IMR-90 (cell line): ENCODE measurements around the gene DNAH8. TPM values are rescaled to one million over a fixed set of nuclear protein-coding genes. Genes with fewer than 3 reads are reported as not detected.

Experiments
- ATAC-seq: fragments of 200-7000 bp; cut with Tn5 transposase; 2 replicates; pipeline ENCODE4 v1.9.1; 2020; ENCODE audit warnings: low read depth, mild to moderate bottlenecking, moderate library complexity
- BruUV-seq: library from RNA; stranded (reverse); fragments of 400-500 nt; replicated peaks from 2 replicates; lab custom pipeline; 2021; lab: Mats Ljungman, UMichigan
- CTCF ChIA-PET: fragments of 300-600 bp; formaldehyde crosslinking; extraction: SDS; loops from one replicate; lab custom pipeline; 2021; ENCODE audit warnings: antibody characterized with exemption; lab: Yijun Ruan, JAX
- POLR2A ChIA-PET: fragments of 300-600 bp; sonication (Branson Sonifier 250); formaldehyde crosslinking; loops from one replicate; lab custom pipeline; 2022; ENCODE audit warnings: antibody characterized with exemption; ENCODE audit not compliant: unreplicated experiment; lab: Charles Lee
- DNase-seq: peaks from one replicate; pipeline ENCODE4 v3.0.0; 2013
- H2AFZ ChIP-seq: replicated peaks from 2 replicates; pipeline ENCODE3; 2013; ENCODE audit warnings: low read length, mild to moderate bottlenecking; ENCODE audit not compliant: poor library complexity
- H2AK5ac ChIP-seq: 2 replicates; pipeline ENCODE4 v1.6.1; 2013; ENCODE audit warnings: low read depth, low read length, inconsistent platforms
- H2AK9ac ChIP-seq: replicated peaks from 2 replicates; pipeline ENCODE3; 2013; ENCODE audit warnings: mild to moderate bottlenecking, low read depth, low read length, moderate library complexity; ENCODE audit not compliant: poor library complexity
- H2BK120ac ChIP-seq: 2 replicates; pipeline ENCODE4 v1.6.1; 2013; ENCODE audit warnings: low read depth, low read length, inconsistent platforms
- H2BK15ac ChIP-seq: 3 replicates; pipeline ENCODE4 v1.6.1; 2013; ENCODE audit warnings: low read depth, low read length, inconsistent platforms
- H2BK20ac ChIP-seq: 2 replicates; pipeline ENCODE4 v1.6.1; 2013; ENCODE audit warnings: low read depth, mild to moderate bottlenecking, inconsistent platforms, low read length, moderate library complexity
- H2BK5ac ChIP-seq: 2 replicates; pipeline ENCODE4 v1.6.1; 2013; ENCODE audit warnings: mild to moderate bottlenecking, low read depth, low read length, inconsistent platforms; ENCODE audit not compliant: poor library complexity, severe bottlenecking
- H3K14ac ChIP-seq: replicated peaks from 2 replicates; pipeline ENCODE4 v1.6.1; 2013; ENCODE audit warnings: low read depth, low read length, inconsistent platforms
- H3K18ac ChIP-seq: 2 replicates; pipeline ENCODE4 v1.6.1; 2013; ENCODE audit warnings: low read depth, low read length, control low read depth
- H3K23ac ChIP-seq: 2 replicates; pipeline ENCODE4 v1.6.1; 2013; ENCODE audit warnings: low read depth, low read length, inconsistent platforms
- H3K27ac ChIP-seq: 2 replicates; pipeline ENCODE4 v1.5.1; 2013; ENCODE audit warnings: mild to moderate bottlenecking, control low read depth, low read length; ENCODE audit not compliant: insufficient read depth
- H3K27me3 ChIP-seq: 2 replicates; pipeline ENCODE4 v1.6.1; 2013; ENCODE audit warnings: low read length; ENCODE audit not compliant: control insufficient read depth, insufficient read depth
- H3K36me3 ChIP-seq: 2 replicates; pipeline ENCODE4 v1.6.1; 2013; ENCODE audit warnings: low read length, mixed read lengths; ENCODE audit not compliant: control insufficient read depth, insufficient read depth
- H3K4ac ChIP-seq: 2 replicates; pipeline ENCODE4 v1.6.1; 2013; ENCODE audit warnings: low read depth, low read length, inconsistent platforms
- H3K4me1 ChIP-seq: 2 replicates; pipeline ENCODE4 v1.6.1; 2013; ENCODE audit warnings: low read length, mixed read lengths; ENCODE audit not compliant: control insufficient read depth, insufficient read depth
- H3K4me2 ChIP-seq: 2 replicates; pipeline ENCODE4 v1.6.1; 2013; ENCODE audit warnings: low read depth, mild to moderate bottlenecking, control low read depth, low read length, moderate library complexity
- H3K4me3 ChIP-seq: 2 replicates; pipeline ENCODE4 v1.5.1; 2013; ENCODE audit warnings: low read depth, mild to moderate bottlenecking, control low read depth, low read length, moderate library complexity; ENCODE audit not compliant: insufficient read depth
- H3K56ac ChIP-seq: 2 replicates; pipeline ENCODE4 v1.6.1; 2013; ENCODE audit warnings: low read length, inconsistent platforms; ENCODE audit not compliant: insufficient read depth; ENCODE audit errors: extremely low read depth
- H3K79me1 ChIP-seq, 2 experiments: 2 replicates each; pipeline ENCODE4 v1.6.1; 2013; ENCODE audit warnings: low read length in 2 of 2, inconsistent platforms in 1 of 2, low read depth in 1 of 2
- H3K9ac ChIP-seq: 2 replicates; pipeline ENCODE4 v1.6.1; 2013; ENCODE audit warnings: low read depth, low read length, control low read depth
- H3K9me1 ChIP-seq: 2 replicates; pipeline ENCODE4 v1.6.1; 2013; ENCODE audit warnings: low read length, inconsistent platforms; ENCODE audit not compliant: insufficient read depth
- H3K9me3 ChIP-seq: 2 replicates; pipeline ENCODE4 v1.6.1; 2013; ENCODE audit warnings: low read length; ENCODE audit not compliant: control insufficient read depth, insufficient read depth
- H4K20me1 ChIP-seq: 2 replicates; pipeline ENCODE4 v1.6.1; 2013; ENCODE audit warnings: low read length, inconsistent platforms; ENCODE audit not compliant: insufficient read depth
- H4K5ac ChIP-seq: 2 replicates; pipeline ENCODE4 v1.6.1; 2013; ENCODE audit warnings: mild to moderate bottlenecking, low read depth, low read length, control low read depth
- H4K8ac ChIP-seq, 2 experiments: 2 replicates each; pipeline ENCODE4 v1.6.1; 2013; ENCODE audit warnings: low read depth in 2 of 2, low read length in 2 of 2, control low read depth in 1 of 2, inconsistent platforms in 1 of 2
- H4K91ac ChIP-seq: 2 replicates; pipeline ENCODE4 v1.6.1; 2013; ENCODE audit warnings: low read depth, low read length, inconsistent platforms; ENCODE audit not compliant: insufficient read depth
- BHLHE40 ChIP-seq: fragments of 150-350 bp; IDR thresholded peaks from 2 replicates; pipeline ENCODE4 v1.6.1; 2016; ENCODE audit warnings: mild to moderate bottlenecking, low read depth, low read length
- CEBPB ChIP-seq: IDR thresholded peaks from 2 replicates; pipeline ENCODE4 v1.6.1; 2012; ENCODE audit warnings: low read depth, low read length, improper control_type of control experiment
- MAFK ChIP-seq: IDR thresholded peaks from 2 replicates; pipeline ENCODE4 v1.6.1; 2012; ENCODE audit warnings: low read depth, low read length, improper control_type of control experiment
- MAZ ChIP-seq: IDR thresholded peaks from 2 replicates; pipeline ENCODE4 v1.6.1; 2012; ENCODE audit warnings: low read depth, mild to moderate bottlenecking, low read length, improper control_type of control experiment, moderate library complexity, borderline replicate concordance
- MXI1 ChIP-seq: IDR thresholded peaks from 2 replicates; pipeline ENCODE4 v1.6.1; 2012; ENCODE audit warnings: low read depth, mild to moderate bottlenecking, low read length, moderate library complexity, borderline replicate concordance
- NFE2L2 ChIP-seq: fragments of 150-350 bp; IDR thresholded peaks from 2 replicates; pipeline ENCODE4 v1.6.1; 2016; ENCODE audit warnings: low read depth, mild to moderate bottlenecking, low read length
- POLR2A ChIP-seq: IDR thresholded peaks from 2 replicates; pipeline ENCODE4 v1.6.1; 2012; ENCODE audit warnings: mild to moderate bottlenecking, low read depth, low read length
- RCOR1 ChIP-seq: IDR thresholded peaks from 2 replicates; pipeline ENCODE4 v1.6.1; 2012; ENCODE audit warnings: mild to moderate bottlenecking, low read length, improper control_type of control experiment; ENCODE audit not compliant: insufficient replicate concordance
- RFX5 ChIP-seq: IDR thresholded peaks from 2 replicates; pipeline ENCODE4 v1.8.0; 2012; ENCODE audit warnings: low read depth, mild to moderate bottlenecking, low read length, moderate library complexity
- SMC3 ChIP-seq: fragments of 150-350 bp; IDR thresholded peaks from 2 replicates; pipeline ENCODE4 v1.6.1; 2016; ENCODE audit warnings: low read depth, mild to moderate bottlenecking, antibody characterized with exemption, low read length, moderate library complexity
- USF2 ChIP-seq: fragments of 150-350 bp; IDR thresholded peaks from 2 replicates; pipeline ENCODE4 v1.6.1; 2017; ENCODE audit warnings: mild to moderate bottlenecking, antibody characterized with exemption, low read length, low read depth
- WGBS, 2 experiments: methylation state at CpG; one replicate each; pipeline versions ENCODE4 v1.1.5 to v1.1.7; 2013; ENCODE audit warnings: missing lambda C conversion rate in 2 of 2; ENCODE audit not compliant: insufficient read length in 1 of 2; ENCODE audit errors: extremely low coverage in 2 of 2; 5-methylcytosine and 5-hydroxymethylcytosine counted together
- dilution Hi-C: fragments of 300-500 bp; cut with HindIII; formaldehyde crosslinking; loops from one replicate; pipeline ENCODE4 v1.14.3; 2018; ENCODE audit warnings: low sequenced_read_pairs; ENCODE audit not compliant: unreplicated experiment
- in situ Hi-C: fragments of 300-500 bp; cut with MboI; formaldehyde crosslinking; loops from 3 replicates; pipeline ENCODE4 v1.14.3; 2019; ENCODE audit warnings: low sequenced_read_pairs, inconsistent platforms, mixed read lengths
- intact Hi-C: fragments of 100-400 bp; cut with micrococcal nuclease; formaldehyde crosslinking; loops from 2 replicates; pipeline ENCODE4 v1.10.0; 2022
- polyA plus RNA-seq, 3 experiments: library from polyadenylated mRNA; depleted of rRNA; stranded (reverse); fragments of >200 nt; gene quantifications; 2 replicates each; pipeline ENCODE4 v1.2.3, GENCODE V29; 2012; ENCODE audit warnings: low replicate concordance in 1 of 3
- total RNA-seq: library from RNA; depleted of rRNA; stranded (reverse); fragments of >200 nt; gene quantifications from 2 replicates; pipeline ENCODE4 v1.2.3, GENCODE V29; 2012
- TF ChIP-seq, protein P1 (sequence below): conservative IDR thresholded peaks from 2 replicates; pipeline ENCODE4 v1.5.1; 2012; ENCODE audit warnings: mild to moderate bottlenecking, low read depth, low read length, improper control_type of control experiment

DNAH8 gene
- total and polyA plus RNA-seq, 2 of the 4 experiments (the other 2 are of a cell fraction) = not detected

DNA sequence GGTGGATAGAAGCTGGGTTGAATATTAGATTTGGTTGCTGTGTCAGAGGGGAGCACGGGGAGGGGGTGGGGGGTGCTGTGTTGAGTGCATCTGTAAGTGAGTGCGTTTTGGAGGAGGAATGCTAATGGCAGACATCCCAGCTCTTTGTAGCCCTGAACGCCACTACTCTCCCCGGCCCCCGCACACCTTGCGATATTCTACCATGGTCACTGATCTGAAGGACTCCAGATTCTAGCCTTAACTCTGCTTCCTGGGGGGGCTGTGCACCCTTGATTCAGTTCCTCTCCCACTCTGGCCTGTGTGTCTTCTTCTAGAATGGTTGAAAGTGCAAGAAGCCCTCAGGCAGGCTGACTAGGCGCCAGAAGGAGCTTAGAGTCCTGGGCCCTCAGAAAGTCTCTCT lies 340.6 kb downstream of the DNAH8 start:
- H4K5ac ChIP-seq = no peak overlapping the region
- H4K8ac ChIP-seq = no peak overlapping the region
- no peak overlapping the region for H3K27ac ChIP-seq
- H2AK9ac ChIP-seq = no peak overlapping the region
- no TSS peak for BruUV-seq
- no peaks in the 10 kb centered on the region for H3K9me1 ChIP-seq
- H3K56ac ChIP-seq = no peak overlapping the region
- H2AFZ ChIP-seq = no peak overlapping the region
- H3K27me3 ChIP-seq = peaks cover 10% of the 10 kb centered on the region
- no peaks in the 10 kb centered on the region for H3K4me1 ChIP-seq
- no peak overlapping the region for H2BK20ac ChIP-seq
- H2BK5ac ChIP-seq = no peak overlapping the region
- in situ Hi-C loops = no loop called here
- no peak overlapping the region for H3K9ac ChIP-seq
- H3K4me3 ChIP-seq = no peak overlapping the region
- CTCF ChIA-PET = interaction anchor here (1.0 kb wide), 1 partner anchor 47 kb away, joined by 3 read pairs; no protein-coding TSS in a partner anchor
- no peak overlapping the region for H3K18ac ChIP-seq
- no CpG with 5 or more reads among the region's 7 CpGs for WGBS, 2 experiments
- TF ChIP-seq BHLHE40 = no peak
- no peak for TF ChIP-seq MAFK
- no peak for TF ChIP-seq NFE2L2
- TF ChIP-seq USF2 = no peak
- no peak for TF ChIP-seq MXI1
- no peak for TF ChIP-seq RFX5
- no peak for TF ChIP-seq SMC3
- TF ChIP-seq RCOR1 = no peak
- no peak for TF ChIP-seq POLR2A
- TF ChIP-seq, protein P1, sequence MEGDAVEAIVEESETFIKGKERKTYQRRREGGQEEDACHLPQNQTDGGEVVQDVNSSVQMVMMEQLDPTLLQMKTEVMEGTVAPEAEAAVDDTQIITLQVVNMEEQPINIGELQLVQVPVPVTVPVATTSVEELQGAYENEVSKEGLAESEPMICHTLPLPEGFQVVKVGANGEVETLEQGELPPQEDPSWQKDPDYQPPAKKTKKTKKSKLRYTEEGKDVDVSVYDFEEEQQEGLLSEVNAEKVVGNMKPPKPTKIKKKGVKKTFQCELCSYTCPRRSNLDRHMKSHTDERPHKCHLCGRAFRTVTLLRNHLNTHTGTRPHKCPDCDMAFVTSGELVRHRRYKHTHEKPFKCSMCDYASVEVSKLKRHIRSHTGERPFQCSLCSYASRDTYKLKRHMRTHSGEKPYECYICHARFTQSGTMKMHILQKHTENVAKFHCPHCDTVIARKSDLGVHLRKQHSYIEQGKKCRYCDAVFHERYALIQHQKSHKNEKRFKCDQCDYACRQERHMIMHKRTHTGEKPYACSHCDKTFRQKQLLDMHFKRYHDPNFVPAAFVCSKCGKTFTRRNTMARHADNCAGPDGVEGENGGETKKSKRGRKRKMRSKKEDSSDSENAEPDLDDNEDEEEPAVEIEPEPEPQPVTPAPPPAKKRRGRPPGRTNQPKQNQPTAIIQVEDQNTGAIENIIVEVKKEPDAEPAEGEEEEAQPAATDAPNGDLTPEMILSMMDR = no peak
- TF ChIP-seq MAZ = no peak
- TF ChIP-seq CEBPB = no peak
- no peaks in the 10 kb centered on the region for H3K9me3 ChIP-seq
- no peaks in the 10 kb centered on the region for H3K36me3 ChIP-seq
- no peak overlapping the region for H3K14ac ChIP-seq
- H3K23ac ChIP-seq = no peak overlapping the region
- H3K4ac ChIP-seq = no peak overlapping the region
- dilution Hi-C loops = no loop called here
- no peak overlapping the region for H3K4me2 ChIP-seq
- no peak overlapping the region for H2AK5ac ChIP-seq
- POLR2A ChIA-PET = no interaction called here
- ATAC-seq (no peak), DNase-seq (no peak)
- no peaks in the 10 kb centered on the region for H4K20me1 ChIP-seq
- H3K79me1 ChIP-seq = no peaks in the 10 kb centered on the region
- no peak overlapping the region for H2BK15ac ChIP-seq
- intact Hi-C loops = no loop called here
- H2BK120ac ChIP-seq = no peak overlapping the region
- no peak overlapping the region for H4K91ac ChIP-seq
